PC-3 (cell line): ENCODE measurements around the gene GAB2.

Experiments used
- EZH2phosphoT487 ChIP-seq: fragments of 300-600 bp; sonication (generic); IDR thresholded peaks from 2 replicates; pipeline ENCODE4 v1.6.1; 2018; ENCODE audit warnings: mild to moderate bottlenecking, antibody characterized with exemption, low read length, borderline replicate concordance
- TF ChIP-seq, protein P1 (sequence below): fragments of 300-600 bp; sonication (generic); conservative IDR thresholded peaks from 2 replicates; pipeline ENCODE4 v1.5.1; 2017; ENCODE audit warnings: antibody characterized with exemption, low read depth, mild to moderate bottlenecking, low read length

DNA sequence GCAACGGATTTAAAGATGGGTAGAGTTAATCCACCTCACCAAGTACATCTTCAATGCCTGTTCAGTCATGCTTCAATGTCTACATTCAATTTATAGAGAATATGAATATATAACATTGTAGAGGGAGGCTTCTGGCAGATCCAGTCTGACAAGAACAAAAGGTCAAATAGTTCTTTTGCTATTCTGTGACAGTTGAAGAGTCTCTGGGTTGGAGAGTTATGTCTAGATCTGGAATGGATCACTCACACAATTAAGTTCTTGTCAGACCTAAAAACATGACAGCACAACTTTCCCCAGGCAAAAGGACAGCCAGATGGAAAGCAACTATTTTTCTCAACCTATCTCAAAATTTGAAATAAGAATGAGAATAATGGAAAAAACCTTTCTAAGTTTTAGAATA, 15.3 kb upstream of the GAB2 start:
- TF ChIP-seq, protein P1, sequence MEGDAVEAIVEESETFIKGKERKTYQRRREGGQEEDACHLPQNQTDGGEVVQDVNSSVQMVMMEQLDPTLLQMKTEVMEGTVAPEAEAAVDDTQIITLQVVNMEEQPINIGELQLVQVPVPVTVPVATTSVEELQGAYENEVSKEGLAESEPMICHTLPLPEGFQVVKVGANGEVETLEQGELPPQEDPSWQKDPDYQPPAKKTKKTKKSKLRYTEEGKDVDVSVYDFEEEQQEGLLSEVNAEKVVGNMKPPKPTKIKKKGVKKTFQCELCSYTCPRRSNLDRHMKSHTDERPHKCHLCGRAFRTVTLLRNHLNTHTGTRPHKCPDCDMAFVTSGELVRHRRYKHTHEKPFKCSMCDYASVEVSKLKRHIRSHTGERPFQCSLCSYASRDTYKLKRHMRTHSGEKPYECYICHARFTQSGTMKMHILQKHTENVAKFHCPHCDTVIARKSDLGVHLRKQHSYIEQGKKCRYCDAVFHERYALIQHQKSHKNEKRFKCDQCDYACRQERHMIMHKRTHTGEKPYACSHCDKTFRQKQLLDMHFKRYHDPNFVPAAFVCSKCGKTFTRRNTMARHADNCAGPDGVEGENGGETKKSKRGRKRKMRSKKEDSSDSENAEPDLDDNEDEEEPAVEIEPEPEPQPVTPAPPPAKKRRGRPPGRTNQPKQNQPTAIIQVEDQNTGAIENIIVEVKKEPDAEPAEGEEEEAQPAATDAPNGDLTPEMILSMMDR = no peak
- TF ChIP-seq EZH2phosphoT487 = no peak
